Neural cell (in vitro differentiated cells): ENCODE data around the gene FCGR1A.
"Not testable (repeated sequence)": the region's sequence is repeated elsewhere in the genome, so short reads cannot be mapped to it uniquely, and the experiment has no call there.

Experiments
- EZH2 ChIP-seq: fragments of 200-600, 300-800 bp; shearing (Covaris generic), sonication (generic); IDR thresholded peaks from 2 replicates; pipeline ENCODE4 v1.6.1; 2014; ENCODE audit warnings: antibody characterized with exemption, low read length, borderline replicate concordance, mild to moderate bottlenecking; ENCODE audit not compliant: insufficient read depth, poor library complexity, severe bottlenecking
- RAD21 ChIP-seq: fragments of 450-650 bp; conservative IDR thresholded peaks from 2 replicates; pipeline ENCODE4 v1.6.1; 2014; ENCODE audit warnings: antibody characterized with exemption, mild to moderate bottlenecking, moderate library complexity
- SMC3 ChIP-seq: fragments of 450-650 bp; conservative IDR thresholded peaks from 2 replicates; pipeline ENCODE4 v1.6.1; 2014; ENCODE audit warnings: antibody characterized with exemption, mild to moderate bottlenecking, moderate library complexity; ENCODE audit not compliant: poor library complexity
- TF ChIP-seq, protein P1 (sequence below): fragments of 450-650 bp; IDR thresholded peaks from 2 replicates; pipeline ENCODE4 v1.5.1; 2014; ENCODE audit warnings: antibody characterized with exemption, mild to moderate bottlenecking, moderate library complexity; ENCODE audit not compliant: poor library complexity, severe bottlenecking

DNA sequence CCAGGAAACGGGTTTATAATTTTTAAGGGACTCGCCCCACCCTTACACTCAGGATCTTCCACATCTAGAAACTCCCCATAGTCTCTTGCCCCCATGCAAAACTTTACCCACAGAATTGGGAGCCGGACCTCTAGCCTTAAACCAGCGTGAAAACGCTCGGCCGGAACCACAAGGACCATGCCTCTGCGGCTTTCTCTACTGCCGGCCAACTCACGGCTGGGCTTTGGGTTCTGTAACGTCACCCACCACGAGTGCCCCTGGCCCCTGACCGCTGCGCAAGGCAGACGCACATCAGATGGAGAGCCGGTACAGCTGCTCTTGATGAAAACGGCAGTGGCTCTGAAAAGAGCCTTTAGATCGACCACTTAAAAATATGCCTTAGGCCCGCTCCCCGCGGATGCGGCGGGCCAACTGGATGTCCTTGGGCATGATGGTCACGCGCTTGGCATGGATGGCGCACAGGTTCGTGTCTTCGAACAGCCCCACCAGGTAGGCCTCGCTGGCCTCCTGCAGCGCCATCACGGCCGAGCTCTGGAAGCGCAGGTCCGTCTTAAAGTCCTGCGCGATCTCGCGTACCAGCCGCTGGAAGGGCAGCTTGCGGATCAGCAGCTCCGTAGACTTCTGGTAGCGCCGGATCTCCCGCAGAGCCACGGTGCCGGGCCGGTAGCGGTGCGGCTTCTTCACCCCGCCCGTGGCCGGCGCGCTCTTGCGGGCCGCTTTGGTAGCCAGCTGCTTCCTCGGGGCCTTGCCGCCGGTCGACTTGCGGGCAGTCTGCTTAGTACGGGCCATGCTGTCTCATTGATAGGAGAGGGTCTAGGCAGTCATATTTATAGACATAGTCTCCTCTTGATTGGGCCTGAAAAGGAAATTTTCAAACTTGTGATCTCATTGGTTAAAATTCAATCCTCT, 30.7 kb downstream of the FCGR1A start:
- TF ChIP-seq, protein P1, sequence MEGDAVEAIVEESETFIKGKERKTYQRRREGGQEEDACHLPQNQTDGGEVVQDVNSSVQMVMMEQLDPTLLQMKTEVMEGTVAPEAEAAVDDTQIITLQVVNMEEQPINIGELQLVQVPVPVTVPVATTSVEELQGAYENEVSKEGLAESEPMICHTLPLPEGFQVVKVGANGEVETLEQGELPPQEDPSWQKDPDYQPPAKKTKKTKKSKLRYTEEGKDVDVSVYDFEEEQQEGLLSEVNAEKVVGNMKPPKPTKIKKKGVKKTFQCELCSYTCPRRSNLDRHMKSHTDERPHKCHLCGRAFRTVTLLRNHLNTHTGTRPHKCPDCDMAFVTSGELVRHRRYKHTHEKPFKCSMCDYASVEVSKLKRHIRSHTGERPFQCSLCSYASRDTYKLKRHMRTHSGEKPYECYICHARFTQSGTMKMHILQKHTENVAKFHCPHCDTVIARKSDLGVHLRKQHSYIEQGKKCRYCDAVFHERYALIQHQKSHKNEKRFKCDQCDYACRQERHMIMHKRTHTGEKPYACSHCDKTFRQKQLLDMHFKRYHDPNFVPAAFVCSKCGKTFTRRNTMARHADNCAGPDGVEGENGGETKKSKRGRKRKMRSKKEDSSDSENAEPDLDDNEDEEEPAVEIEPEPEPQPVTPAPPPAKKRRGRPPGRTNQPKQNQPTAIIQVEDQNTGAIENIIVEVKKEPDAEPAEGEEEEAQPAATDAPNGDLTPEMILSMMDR = not testable (repeated sequence)
- TF ChIP-seq RAD21, EZH2, SMC3: not testable (repeated sequence)
